H1 (cell line): ENCODE results near the gene TMEM131L. TPM values are rescaled to one million over a fixed set of nuclear protein-coding genes. Genes with fewer than 3 reads are reported as not detected.
A peak's percentile ranks its signal among the peaks of the same experiment; 100 is the strongest.

Experiments used
- CTCF ChIA-PET: fragments of 300-600 bp; sonication (Branson Sonifier 250); formaldehyde crosslinking; loops from one replicate; lab custom pipeline; 2021; ENCODE audit not compliant: partially characterized antibody; lab: Charles Lee
- POLR2A ChIA-PET: fragments of 300-600 bp; sonication (Branson Sonifier 250); formaldehyde crosslinking; loops from one replicate; lab custom pipeline; 2021; ENCODE audit warnings: inconsistent platforms; ENCODE audit not compliant: partially characterized antibody; lab: Charles Lee
- DNase-seq, 2 experiments: peaks; one replicate each; pipeline versions ENCODE4 v3.0.0 to v3.0.0-alpha.2; 2010 to 2022; ENCODE audit warnings: low spot score in 2 of 2, low read depth in 1 of 2, mixed read lengths in 1 of 2
- FAIRE-seq: peaks from 2 replicates; lab custom pipeline; 2011; peaks lifted over from hg19 to GRCh38; lab: Jason Lieb, UNC
- H2AFZ ChIP-seq: 2 replicates; pipeline ENCODE4 v1.8.1; 2012; ENCODE audit warnings: low read length, inconsistent platforms
- H2AK5ac ChIP-seq: 2 replicates; pipeline ENCODE4 v1.6.1; 2013; ENCODE audit warnings: low read depth, low read length
- H2BK120ac ChIP-seq: replicated peaks from 2 replicates; pipeline ENCODE3; 2013; ENCODE audit warnings: low read depth, low read length, inconsistent platforms
- H2BK12ac ChIP-seq: 2 replicates; pipeline ENCODE4 v1.6.1; 2013; ENCODE audit warnings: low read depth, low read length
- H2BK15ac ChIP-seq: 2 replicates; pipeline ENCODE4 v1.6.1; 2013; ENCODE audit warnings: low read length
- H2BK20ac ChIP-seq: 2 replicates; pipeline ENCODE4 v1.6.1; 2013; ENCODE audit warnings: low read length
- H2BK5ac ChIP-seq: 2 replicates; pipeline ENCODE4 v1.6.1; 2013; ENCODE audit warnings: low read depth, low read length
- H3K14ac ChIP-seq: 2 replicates; pipeline ENCODE4 v1.6.1; 2013; ENCODE audit warnings: inconsistent platforms; ENCODE audit not compliant: insufficient read length
- H3K18ac ChIP-seq: 2 replicates; pipeline ENCODE4 v1.6.1; 2013; ENCODE audit warnings: low read length; ENCODE audit errors: extremely low read depth
- H3K23ac ChIP-seq: 2 replicates; pipeline ENCODE4 v1.6.1; 2013; ENCODE audit warnings: inconsistent platforms; ENCODE audit not compliant: insufficient read length
- H3K23me2 ChIP-seq: 2 replicates; pipeline ENCODE4 v1.6.1; 2013; ENCODE audit warnings: low read depth, low read length
- H3K27ac ChIP-seq: 2 replicates; pipeline ENCODE4 v1.6.1; 2011; ENCODE audit warnings: low read depth, low read length, inconsistent platforms
- H3K27me3 ChIP-seq, 4 experiments: replicated peaks in 1 of 4; 1 replicate in 1 of 4; 2 replicates in 3 of 4; pipeline versions ENCODE4 v1.6.1 to v1.8.1; 2011 to 2013; ENCODE audit warnings: low read length in 3 of 4, mild to moderate bottlenecking in 3 of 4, inconsistent platforms in 2 of 4, mixed read lengths in 2 of 4, moderate library complexity in 1 of 4; ENCODE audit not compliant: control insufficient read depth in 3 of 4, insufficient read depth in 3 of 4; ENCODE audit errors: extremely low read depth in 1 of 4
- H3K36me3 ChIP-seq, 4 experiments: 2 replicates each; pipeline versions ENCODE4 v1.6.1 to v1.8.1; 2011 to 2013; ENCODE audit warnings: mild to moderate bottlenecking in 4 of 4, low read length in 3 of 4, moderate library complexity in 2 of 4, control low read depth in 1 of 4, inconsistent platforms in 1 of 4; ENCODE audit not compliant: insufficient read depth in 4 of 4, control insufficient read depth in 2 of 4
- H3K4ac ChIP-seq: replicated peaks from 2 replicates; pipeline ENCODE3; 2013; ENCODE audit warnings: low read length, low read depth, mixed read lengths, inconsistent platforms; ENCODE audit not compliant: insufficient read length
- H3K4me1 ChIP-seq, 4 experiments: replicated peaks in 1 of 4; 1 replicate in 1 of 4; 2 replicates in 3 of 4; pipeline versions ENCODE4 v1.6.1 to v1.8.1; 2011 to 2013; ENCODE audit warnings: low read length in 3 of 4, inconsistent platforms in 2 of 4, mixed read lengths in 1 of 4; ENCODE audit not compliant: insufficient read depth in 4 of 4, control insufficient read depth in 3 of 4
- H3K4me2 ChIP-seq, 2 experiments: 2 replicates each; pipeline versions ENCODE4 v1.6.1 to v1.8.1; 2011 to 2013; ENCODE audit warnings: low read depth in 2 of 2, low read length in 2 of 2, control low read depth in 1 of 2, inconsistent platforms in 1 of 2, mild to moderate bottlenecking in 1 of 2; ENCODE audit not compliant: insufficient read depth in 1 of 2
- H3K4me3 ChIP-seq, 4 experiments: fragments of 200-600, 300-600 bp in 1 of 4; sonication (generic), shearing (Covaris generic), sonication (Bioruptor Twin) in 1 of 4; 2 replicates each; pipeline versions ENCODE4 v1.5.1 to v1.8.1; 2011 to 2016; ENCODE audit warnings: low read length in 4 of 4, low read depth in 3 of 4, control low read depth in 2 of 4, inconsistent platforms in 2 of 4, mild to moderate bottlenecking in 2 of 4, mixed read lengths in 1 of 4, moderate library complexity in 1 of 4; ENCODE audit not compliant: insufficient read depth in 2 of 4; ENCODE audit errors: extremely low read depth in 1 of 4
- H3K56ac ChIP-seq: replicated peaks from 2 replicates; pipeline ENCODE3; 2013; ENCODE audit warnings: low read depth, mild to moderate bottlenecking, mixed read lengths, low read length, inconsistent platforms; ENCODE audit not compliant: insufficient read length
- H3K79me1 ChIP-seq: 2 replicates; pipeline ENCODE4 v1.6.1; 2013; ENCODE audit warnings: low read depth, low read length, control low read depth
- H3K79me2 ChIP-seq, 2 experiments: 2 replicates each; pipeline versions ENCODE4 v1.6.1 to v1.8.1; 2012 to 2013; ENCODE audit warnings: low read length in 2 of 2, mild to moderate bottlenecking in 2 of 2, inconsistent platforms in 1 of 2; ENCODE audit not compliant: insufficient read depth in 2 of 2, control insufficient read depth in 1 of 2
- H3K9ac ChIP-seq, 4 experiments: replicated peaks in 1 of 4; 1 replicate in 1 of 4; 2 replicates in 3 of 4; pipeline versions ENCODE4 v1.6.1 to v1.8.1; 2011 to 2013; ENCODE audit warnings: low read depth in 3 of 4, low read length in 3 of 4, control low read depth in 2 of 4, mild to moderate bottlenecking in 2 of 4, moderate library complexity in 2 of 4, inconsistent platforms in 1 of 4; ENCODE audit errors: extremely low read depth in 1 of 4
- H3K9me3 ChIP-seq, 2 experiments: 2 replicates each; pipeline versions ENCODE4 v1.6.1 to v1.8.1; 2012 to 2013; ENCODE audit warnings: mild to moderate bottlenecking in 2 of 2, moderate library complexity in 2 of 2, control low read depth in 1 of 2, inconsistent platforms in 1 of 2, low read depth in 1 of 2, low read length in 1 of 2, mixed read lengths in 1 of 2; ENCODE audit not compliant: insufficient read depth in 2 of 2
- H4K20me1 ChIP-seq, 2 experiments: replicated peaks in 1 of 2; 2 replicates each; pipeline versions ENCODE3 to v1.8.1; 2011 to 2013; ENCODE audit warnings: inconsistent platforms in 2 of 2, low read length in 2 of 2, mild to moderate bottlenecking in 1 of 2; ENCODE audit not compliant: insufficient read depth in 2 of 2, control insufficient read depth in 1 of 2
- H4K5ac ChIP-seq: 2 replicates; pipeline ENCODE4 v1.6.1; 2013; ENCODE audit warnings: low read length, low read depth, mixed read lengths, inconsistent platforms; ENCODE audit not compliant: insufficient read length
- H4K8ac ChIP-seq: 2 replicates; pipeline ENCODE4 v1.8.0; 2013; ENCODE audit warnings: mild to moderate bottlenecking, moderate library complexity, low read length, inconsistent platforms; ENCODE audit not compliant: insufficient read depth; ENCODE audit errors: extremely low read depth
- H4K91ac ChIP-seq: replicated peaks from 2 replicates; pipeline ENCODE3; 2013; ENCODE audit warnings: low read length, mixed read lengths, inconsistent platforms; ENCODE audit not compliant: insufficient read length
- CBX8 ChIP-seq: fragments of 300-800, 300-1000 bp; sonication (generic); IDR thresholded peaks from 2 replicates; pipeline ENCODE4 v1.7.1; 2016; ENCODE audit warnings: low read depth, low read length, borderline replicate concordance
- RFX5 ChIP-seq: IDR thresholded peaks from 2 replicates; pipeline ENCODE4 v1.6.1; 2011; ENCODE audit warnings: low read depth, low read length, improper control_type of control experiment, borderline replicate concordance
- WGBS, 2 experiments: shearing (Covaris generic) in 1 of 2; methylation state at CpG; one replicate each; pipeline versions ENCODE4 v1.1.6 to v1.1.7; 2013 to 2015; ENCODE audit warnings: low lambda C conversion rate in 2 of 2, mixed read lengths in 2 of 2, inconsistent platforms in 1 of 2, low coverage in 1 of 2, missing lambda C conversion rate in 1 of 2; ENCODE audit not compliant: insufficient replicate concordance in 2 of 2, insufficient coverage in 1 of 2, insufficient read length in 1 of 2; ENCODE audit errors: extremely low coverage in 1 of 2, missing lambda C conversion rate in 1 of 2; 5-methylcytosine and 5-hydroxymethylcytosine counted together
- polyA plus RNA-seq, 7 experiments: library from polyadenylated mRNA; depleted of rRNA in 3 of 7; stranded (reverse) in 5 of 7; unstranded in 2 of 7; fragments of >200 nt in 5 of 7; fragments of 200-250 nt in 2 of 7; gene quantifications; 1 replicate in 5 of 7; 2 replicates in 1 of 7; 4 replicates in 1 of 7; pipeline versions ENCODE4 v1.2.1 to v1.2.3, GENCODE V29; 2011 to 2013; ENCODE audit warnings: missing spikeins in 2 of 7, mixed read lengths in 2 of 7
- total RNA-seq: library from RNA; stranded (reverse); fragmentation: NEBNext Ultra II Directional; extraction: Animal tissue kit (Norgen Biotek cat#: 25700); gene quantifications from 2 replicates; pipeline ENCODE4 v1.2.1, GENCODE V29; 2021
- TF ChIP-seq, protein P1 (sequence below): IDR thresholded peaks from 2 replicates; pipeline ENCODE4 v1.6.1; 2012; ENCODE audit warnings: inconsistent platforms

TMEM131L gene
- total and polyA plus RNA-seq, 2 of the 8 experiments (the other 6 are each of a cell fraction or from before 2014, with no cell fraction given) = 14.3 to 26.1 TPM

DNA sequence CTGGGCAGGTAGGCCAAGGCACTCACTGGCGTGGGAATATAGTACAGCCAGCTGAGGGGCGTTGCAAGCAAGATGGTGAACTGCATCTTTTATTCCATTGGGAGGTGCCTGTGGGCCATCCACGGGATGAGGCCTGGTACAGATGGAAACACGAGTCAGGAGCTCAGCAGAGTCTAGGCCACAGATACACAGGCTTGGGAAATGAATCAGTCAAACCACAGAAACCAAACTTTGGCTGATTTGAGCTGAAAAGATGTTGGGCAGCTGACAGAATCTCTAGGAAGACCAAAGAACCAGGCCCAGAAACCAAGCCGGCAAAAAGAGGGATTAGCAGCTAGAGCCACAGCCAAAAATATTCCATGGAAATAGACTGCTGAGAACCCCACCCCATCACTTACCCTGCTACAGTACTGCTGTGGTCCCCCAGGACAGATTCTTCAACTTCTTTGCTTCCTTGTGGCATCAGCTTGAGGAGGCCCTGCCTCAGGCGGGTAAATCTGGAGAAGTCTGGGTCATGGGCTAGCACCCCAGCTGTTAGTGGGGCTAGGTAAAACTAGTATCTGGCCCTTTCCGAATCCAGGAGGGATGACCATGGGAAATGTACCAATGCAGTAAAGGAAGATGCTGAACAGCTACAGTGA lies 75.4 kb downstream of the TMEM131L start:
- 92% methylated on average over 7 of the region's 7 CpGs; no CpG with 5 or more reads in 1 of the 2 experiments for WGBS, 2 experiments

More for the DNA sequence above, 75.4 kb downstream of the TMEM131L start:
- Histone ChIP-seq H3K9ac (no peak overlapping the region), H2BK15ac (no peak overlapping the region), H3K23ac (no peak overlapping the region), H3K4me3 (no peak overlapping the region), H3K4ac (no peak overlapping the region), H2AK5ac (no peak overlapping the region), H3K27me3 (no peaks in the 10 kb centered on the region), H3K14ac (no peak overlapping the region), H3K4me2 (no peak overlapping the region), H4K8ac (peak overlapping the region; percentile 59; the same call in 1 of the 2 replicates), H3K18ac (no peak overlapping the region), H2BK20ac (no peak overlapping the region), H2BK12ac (no peak overlapping the region), H3K79me1 (peaks cover 6% of the 10 kb centered on the region), H3K23me2 (no peaks in the 10 kb centered on the region), H4K20me1 (no peaks in the 10 kb centered on the region), H2AFZ (no peak overlapping the region), H3K36me3 (no peaks in the 10 kb centered on the region; a peak in 1 of 8 replicates), H2BK120ac (no peak overlapping the region), H3K4me1 (peaks cover 5 to 21% (median 9%) of the 10 kb centered on the region in 4 experiments), H4K91ac (no peak overlapping the region), H3K56ac (no peak overlapping the region), H3K27ac (no peak overlapping the region), H3K79me2 (peaks cover 0 to 32% of the 10 kb centered on the region in 2 experiments; a peak in 2 of 4 replicates), H3K9me3 (no peaks in the 10 kb centered on the region), H4K5ac (no peak overlapping the region), H2BK5ac (no peak overlapping the region)
- DNase-seq = no peak
- TF ChIP-seq CBX8 = no peak
- TF ChIP-seq, protein P1, sequence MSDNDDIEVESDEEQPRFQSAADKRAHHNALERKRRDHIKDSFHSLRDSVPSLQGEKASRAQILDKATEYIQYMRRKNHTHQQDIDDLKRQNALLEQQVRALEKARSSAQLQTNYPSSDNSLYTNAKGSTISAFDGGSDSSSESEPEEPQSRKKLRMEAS = no peak
- no peak for TF ChIP-seq RFX5
- no peak for FAIRE-seq
- ChIA-PET POLR2A (interaction anchor here (0.6 to 3.7 kb wide), 3 partner anchors 30 to 177 kb away, joined by 3 to 21 read pairs (median 3); partner anchors contain the start of gene TMEM131L), CTCF (interaction anchor here (0.7 to 8.7 kb wide), 22 partner anchors 8 to 199 kb away, joined by 3 to 78 read pairs (median 4); partner anchors contain the start of gene TMEM131L)
